Measurements from ENCODE around the gene TRIO. TPM values are rescaled to one million over a fixed set of nuclear protein-coding genes. Genes with fewer than 3 reads are reported as not detected.
A peak's percentile ranks its signal among the peaks of the same experiment; 100 is the strongest.

TRIO gene
- total RNA-seq, 2 donors from 2014 or later = 62.0 to 137 TPM

DNA sequence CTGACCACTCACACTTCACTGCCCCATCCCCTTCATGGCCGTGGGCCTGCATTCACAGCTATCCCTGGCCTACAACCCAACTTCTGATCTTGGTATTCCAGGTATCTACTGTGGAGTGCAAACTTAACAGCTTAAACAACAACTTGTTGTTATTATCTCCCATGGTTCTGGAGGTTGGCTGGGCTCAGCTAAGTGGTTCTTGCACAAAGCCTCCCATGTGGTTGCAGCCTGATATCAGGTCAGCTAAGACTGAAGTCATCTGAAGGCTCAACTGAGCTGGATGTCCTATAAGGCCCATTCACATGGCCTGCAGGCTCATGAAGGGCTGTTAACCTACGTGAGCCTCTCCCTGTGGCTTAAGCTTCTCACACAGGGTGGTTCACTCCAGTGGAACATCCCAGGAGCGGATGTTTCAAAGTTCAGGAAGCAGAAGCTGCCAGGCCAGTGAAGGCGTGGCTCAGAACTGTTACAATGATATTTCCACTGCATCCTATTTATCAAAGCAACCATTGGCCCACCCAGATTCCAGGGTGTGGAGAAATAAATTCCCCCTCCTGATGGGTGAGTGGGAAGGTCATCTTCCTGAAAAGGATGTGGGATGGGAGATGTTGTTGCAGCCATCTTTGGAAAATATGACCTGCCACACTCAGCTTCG is 30.0 kb upstream of the TRIO start:
- no peaks in the 10 kb centered on the region for H3K27me3 ChIP-seq
- DNase-seq (peak in 1 of 4 donors; percentile 11), ATAC-seq (peak; percentile 47)
- H3K9me3 ChIP-seq = no peaks in the 10 kb centered on the region
- H3K4me3 ChIP-seq = no peak overlapping the region
- TF ChIP-seq POLR2A (IDR thresholded peaks at IDR 0.05) = no peak
- TF ChIP-seq, protein P1, sequence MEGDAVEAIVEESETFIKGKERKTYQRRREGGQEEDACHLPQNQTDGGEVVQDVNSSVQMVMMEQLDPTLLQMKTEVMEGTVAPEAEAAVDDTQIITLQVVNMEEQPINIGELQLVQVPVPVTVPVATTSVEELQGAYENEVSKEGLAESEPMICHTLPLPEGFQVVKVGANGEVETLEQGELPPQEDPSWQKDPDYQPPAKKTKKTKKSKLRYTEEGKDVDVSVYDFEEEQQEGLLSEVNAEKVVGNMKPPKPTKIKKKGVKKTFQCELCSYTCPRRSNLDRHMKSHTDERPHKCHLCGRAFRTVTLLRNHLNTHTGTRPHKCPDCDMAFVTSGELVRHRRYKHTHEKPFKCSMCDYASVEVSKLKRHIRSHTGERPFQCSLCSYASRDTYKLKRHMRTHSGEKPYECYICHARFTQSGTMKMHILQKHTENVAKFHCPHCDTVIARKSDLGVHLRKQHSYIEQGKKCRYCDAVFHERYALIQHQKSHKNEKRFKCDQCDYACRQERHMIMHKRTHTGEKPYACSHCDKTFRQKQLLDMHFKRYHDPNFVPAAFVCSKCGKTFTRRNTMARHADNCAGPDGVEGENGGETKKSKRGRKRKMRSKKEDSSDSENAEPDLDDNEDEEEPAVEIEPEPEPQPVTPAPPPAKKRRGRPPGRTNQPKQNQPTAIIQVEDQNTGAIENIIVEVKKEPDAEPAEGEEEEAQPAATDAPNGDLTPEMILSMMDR (IDR thresholded peaks at IDR 0.05) = no peak
- no peaks in the 10 kb centered on the region for H3K36me3 ChIP-seq (replicated peaks in 1 of 2; ENCODE audit: insufficient read depth in 1 of 2, low read depth in 2 of 2)
- intact Hi-C loops (cut with DNase I) = no loop called here
- H3K27ac ChIP-seq = no peak overlapping the region
- 70 to 73% methylated on average over 5 of the region's 5 CpGs for WGBS, 2 donors
- H3K4me1 ChIP-seq = peaks cover 20% of the 10 kb centered on the region

DNA sequence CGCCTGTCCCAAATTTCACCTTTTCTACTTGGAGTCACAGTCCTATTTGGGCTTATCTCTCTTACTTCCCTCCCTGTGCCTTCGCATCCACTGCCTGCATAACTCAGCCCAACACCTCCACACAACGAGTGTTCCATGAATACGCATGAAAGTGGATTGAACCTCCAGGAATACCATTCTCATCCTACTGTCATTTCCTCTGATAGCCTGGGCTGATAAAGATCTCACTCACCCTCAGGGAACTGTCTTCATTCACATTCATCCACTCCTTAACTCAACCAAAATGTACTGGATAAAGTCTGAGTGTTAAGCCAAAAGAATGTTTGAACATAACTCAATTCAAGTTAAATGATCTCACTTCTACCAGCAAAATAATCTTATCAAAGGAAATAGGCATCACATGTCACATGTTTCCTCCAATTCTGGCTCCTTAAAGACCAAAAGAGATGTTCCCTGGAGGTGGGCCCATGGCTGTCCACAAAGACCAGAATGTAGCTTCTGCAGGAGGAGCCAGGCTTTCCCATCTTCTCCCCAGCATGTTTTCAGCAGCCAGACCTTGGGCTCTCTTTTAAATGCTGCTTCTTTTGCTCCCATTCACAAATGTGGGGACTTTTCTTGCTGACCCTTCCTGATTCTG is 28.4 kb upstream of the TRIO start:
- TF ChIP-seq, protein P1 (IDR thresholded peaks at IDR 0.05) = no peak
- TF ChIP-seq POLR2A (IDR thresholded peaks at IDR 0.05) = no peak
- ATAC-seq (no peak), DNase-seq (no peak)
- Histone ChIP-seq H3K4me1 (peaks cover 23% of the 10 kb centered on the region), H3K36me3 (replicated peaks in 1 of 2; ENCODE audit: insufficient read depth in 1 of 2, low read depth in 2 of 2) (no peaks in the 10 kb centered on the region), H3K27ac (no peak overlapping the region), H3K27me3 (no peaks in the 10 kb centered on the region), H3K9me3 (no peaks in the 10 kb centered on the region), H3K4me3 (no peak overlapping the region)
- WGBS, 2 donors = 80 to 83% methylated on average over 4 of the region's 4 CpGs
- intact Hi-C loops (cut with DNase I) = no loop called here

DNA sequence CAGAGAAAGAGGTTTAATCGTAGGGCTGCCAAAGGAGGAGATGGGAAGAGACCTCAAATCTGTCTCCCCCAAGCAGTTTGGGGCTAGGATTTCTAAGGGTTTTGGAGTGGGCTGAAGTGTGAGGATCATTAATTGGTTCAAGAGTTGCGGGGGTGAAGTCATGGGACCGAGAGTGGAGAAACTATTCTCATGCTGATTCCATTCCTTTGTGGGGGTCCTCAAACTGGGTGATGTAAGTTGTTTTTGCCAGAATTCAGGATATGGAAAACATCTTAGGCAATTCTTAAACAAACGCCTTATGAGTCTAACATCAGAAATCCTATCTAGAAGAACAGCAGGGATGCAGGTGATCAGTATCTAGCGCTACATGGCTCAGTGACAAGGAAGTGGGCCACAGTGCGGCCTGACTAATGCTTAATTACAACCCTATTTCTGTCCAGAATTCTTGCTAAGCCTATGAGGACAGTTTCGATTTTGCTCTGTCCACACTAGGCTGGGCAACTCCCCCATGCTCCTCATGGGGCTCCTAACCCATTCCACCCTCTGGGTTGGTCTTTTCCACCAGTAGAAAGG is 27.7 kb upstream of the TRIO start:
- H3K9me3 ChIP-seq = no peaks in the 10 kb centered on the region
- intact Hi-C loops (cut with DNase I) = no loop called here
- no peak for DNase-seq
- no peak overlapping the region for H3K4me3 ChIP-seq
- no peak for ATAC-seq
- no peak overlapping the region for H3K27ac ChIP-seq
- peaks cover 23% of the 10 kb centered on the region for H3K4me1 ChIP-seq
- 85 to 88% methylated on average over 7 of the region's 7 CpGs for WGBS, 2 donors
- no peaks in the 10 kb centered on the region for H3K36me3 ChIP-seq (replicated peaks in 1 of 2; ENCODE audit: insufficient read depth in 1 of 2, low read depth in 2 of 2)
- TF ChIP-seq, protein P1 (IDR thresholded peaks at IDR 0.05) = no peak
- TF ChIP-seq POLR2A (IDR thresholded peaks at IDR 0.05) = no peak
- no peaks in the 10 kb centered on the region for H3K27me3 ChIP-seq

DNA sequence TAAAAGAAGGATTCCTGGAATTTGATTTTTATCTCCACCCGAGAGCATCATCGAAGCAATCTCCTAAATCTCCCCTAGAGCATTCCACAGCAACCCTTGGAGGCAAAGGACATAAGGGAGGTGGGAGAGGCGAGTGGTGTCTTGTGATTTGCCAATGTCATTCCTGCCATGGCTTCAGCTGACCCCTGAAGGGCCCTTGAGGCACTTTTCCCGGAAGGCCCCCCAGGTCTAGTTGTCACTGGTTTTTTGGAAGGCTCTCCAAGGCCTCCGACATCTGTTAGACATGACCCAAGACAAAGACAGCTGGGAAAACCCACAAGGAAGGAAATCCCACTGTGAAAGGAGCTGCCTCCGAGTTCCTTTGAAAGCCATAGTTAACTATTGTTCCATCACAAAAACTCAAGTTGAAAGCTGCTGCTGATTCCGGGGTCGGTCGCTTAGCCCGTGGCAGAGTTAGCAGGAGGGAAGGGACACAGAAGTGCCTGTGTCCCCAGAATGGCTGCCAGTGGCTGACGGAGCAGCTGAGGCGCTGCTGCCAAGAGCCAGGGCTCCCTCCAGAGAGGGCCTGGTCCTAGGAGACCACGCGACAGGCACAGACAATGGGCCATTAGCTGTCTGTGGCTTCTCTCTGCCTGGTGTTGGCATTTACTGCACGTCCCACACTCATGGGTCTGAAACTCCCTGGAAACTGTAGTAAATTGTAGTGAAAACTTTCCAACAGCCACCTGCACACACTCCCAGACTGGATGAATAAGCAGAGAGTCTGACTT is 24.4 kb upstream of the TRIO start:
- no peaks in the 10 kb centered on the region for H3K9me3 ChIP-seq
- ATAC-seq (no peak), DNase-seq (peak in 2 of 4 donors; percentile 22 to 29)
- no peak overlapping the region for H3K4me3 ChIP-seq
- 66 to 84% methylated on average over 7 to 15 of the region's 15 CpGs for WGBS, 2 donors
- peaks cover 16% of the 10 kb centered on the region for H3K4me1 ChIP-seq
- TF ChIP-seq, protein P1 (IDR thresholded peaks at IDR 0.05) = no peak
- TF ChIP-seq POLR2A (IDR thresholded peaks at IDR 0.05) = no peak
- no peaks in the 10 kb centered on the region for H3K36me3 ChIP-seq (replicated peaks in 1 of 2; ENCODE audit: insufficient read depth in 1 of 2, low read depth in 2 of 2)
- no peak overlapping the region for H3K27ac ChIP-seq
- H3K27me3 ChIP-seq = no peaks in the 10 kb centered on the region
- intact Hi-C loops (cut with DNase I) = no loop called here
